H1 (cell line): ENCODE data around the gene POLH. TPM values are rescaled to one million over a fixed set of nuclear protein-coding genes. Genes with fewer than 3 reads are reported as not detected.

Experiments
- CTCF ChIA-PET: fragments of 300-600 bp; sonication (Branson Sonifier 250); formaldehyde crosslinking; loops from one replicate; lab custom pipeline; 2021; ENCODE audit not compliant: partially characterized antibody; lab: Charles Lee
- POLR2A ChIA-PET: fragments of 300-600 bp; sonication (Branson Sonifier 250); formaldehyde crosslinking; loops from one replicate; lab custom pipeline; 2021; ENCODE audit warnings: inconsistent platforms; ENCODE audit not compliant: partially characterized antibody; lab: Charles Lee
- DNase-seq, 2 experiments: peaks; one replicate each; pipeline versions ENCODE4 v3.0.0 to v3.0.0-alpha.2; 2010 to 2022; ENCODE audit warnings: low spot score in 2 of 2, low read depth in 1 of 2, mixed read lengths in 1 of 2
- FAIRE-seq: peaks from 2 replicates; lab custom pipeline; 2011; peaks lifted over from hg19 to GRCh38; lab: Jason Lieb, UNC
- H2AFZ ChIP-seq: 2 replicates; pipeline ENCODE4 v1.8.1; 2012; ENCODE audit warnings: low read length, inconsistent platforms
- H2AK5ac ChIP-seq: 2 replicates; pipeline ENCODE4 v1.6.1; 2013; ENCODE audit warnings: low read depth, low read length
- H2BK120ac ChIP-seq: replicated peaks from 2 replicates; pipeline ENCODE3; 2013; ENCODE audit warnings: low read depth, low read length, inconsistent platforms
- H2BK12ac ChIP-seq: 2 replicates; pipeline ENCODE4 v1.6.1; 2013; ENCODE audit warnings: low read depth, low read length
- H2BK15ac ChIP-seq: 2 replicates; pipeline ENCODE4 v1.6.1; 2013; ENCODE audit warnings: low read length
- H2BK20ac ChIP-seq: 2 replicates; pipeline ENCODE4 v1.6.1; 2013; ENCODE audit warnings: low read length
- H2BK5ac ChIP-seq: 2 replicates; pipeline ENCODE4 v1.6.1; 2013; ENCODE audit warnings: low read depth, low read length
- H3K14ac ChIP-seq: 2 replicates; pipeline ENCODE4 v1.6.1; 2013; ENCODE audit warnings: inconsistent platforms; ENCODE audit not compliant: insufficient read length
- H3K18ac ChIP-seq: 2 replicates; pipeline ENCODE4 v1.6.1; 2013; ENCODE audit warnings: low read length; ENCODE audit errors: extremely low read depth
- H3K23ac ChIP-seq: 2 replicates; pipeline ENCODE4 v1.6.1; 2013; ENCODE audit warnings: inconsistent platforms; ENCODE audit not compliant: insufficient read length
- H3K23me2 ChIP-seq: 2 replicates; pipeline ENCODE4 v1.6.1; 2013; ENCODE audit warnings: low read depth, low read length
- H3K27ac ChIP-seq: 2 replicates; pipeline ENCODE4 v1.6.1; 2011; ENCODE audit warnings: low read depth, low read length, inconsistent platforms
- H3K27me3 ChIP-seq, 4 experiments: replicated peaks in 1 of 4; 1 replicate in 1 of 4; 2 replicates in 3 of 4; pipeline versions ENCODE4 v1.6.1 to v1.8.1; 2011 to 2013; ENCODE audit warnings: low read length in 3 of 4, mild to moderate bottlenecking in 3 of 4, inconsistent platforms in 2 of 4, mixed read lengths in 2 of 4, moderate library complexity in 1 of 4; ENCODE audit not compliant: control insufficient read depth in 3 of 4, insufficient read depth in 3 of 4; ENCODE audit errors: extremely low read depth in 1 of 4
- H3K36me3 ChIP-seq, 4 experiments: 2 replicates each; pipeline versions ENCODE4 v1.6.1 to v1.8.1; 2011 to 2013; ENCODE audit warnings: mild to moderate bottlenecking in 4 of 4, low read length in 3 of 4, moderate library complexity in 2 of 4, control low read depth in 1 of 4, inconsistent platforms in 1 of 4; ENCODE audit not compliant: insufficient read depth in 4 of 4, control insufficient read depth in 2 of 4
- H3K4ac ChIP-seq: replicated peaks from 2 replicates; pipeline ENCODE3; 2013; ENCODE audit warnings: low read length, low read depth, mixed read lengths, inconsistent platforms; ENCODE audit not compliant: insufficient read length
- H3K4me1 ChIP-seq, 4 experiments: replicated peaks in 1 of 4; 1 replicate in 1 of 4; 2 replicates in 3 of 4; pipeline versions ENCODE4 v1.6.1 to v1.8.1; 2011 to 2013; ENCODE audit warnings: low read length in 3 of 4, inconsistent platforms in 2 of 4, mixed read lengths in 1 of 4; ENCODE audit not compliant: insufficient read depth in 4 of 4, control insufficient read depth in 3 of 4
- H3K4me2 ChIP-seq, 2 experiments: 2 replicates each; pipeline versions ENCODE4 v1.6.1 to v1.8.1; 2011 to 2013; ENCODE audit warnings: low read depth in 2 of 2, low read length in 2 of 2, control low read depth in 1 of 2, inconsistent platforms in 1 of 2, mild to moderate bottlenecking in 1 of 2; ENCODE audit not compliant: insufficient read depth in 1 of 2
- H3K4me3 ChIP-seq, 4 experiments: fragments of 200-600, 300-600 bp in 1 of 4; sonication (generic), shearing (Covaris generic), sonication (Bioruptor Twin) in 1 of 4; 2 replicates each; pipeline versions ENCODE4 v1.5.1 to v1.8.1; 2011 to 2016; ENCODE audit warnings: low read length in 4 of 4, low read depth in 3 of 4, control low read depth in 2 of 4, inconsistent platforms in 2 of 4, mild to moderate bottlenecking in 2 of 4, mixed read lengths in 1 of 4, moderate library complexity in 1 of 4; ENCODE audit not compliant: insufficient read depth in 2 of 4; ENCODE audit errors: extremely low read depth in 1 of 4
- H3K56ac ChIP-seq: replicated peaks from 2 replicates; pipeline ENCODE3; 2013; ENCODE audit warnings: low read depth, mild to moderate bottlenecking, mixed read lengths, low read length, inconsistent platforms; ENCODE audit not compliant: insufficient read length
- H3K79me1 ChIP-seq: 2 replicates; pipeline ENCODE4 v1.6.1; 2013; ENCODE audit warnings: low read depth, low read length, control low read depth
- H3K79me2 ChIP-seq, 2 experiments: 2 replicates each; pipeline versions ENCODE4 v1.6.1 to v1.8.1; 2012 to 2013; ENCODE audit warnings: low read length in 2 of 2, mild to moderate bottlenecking in 2 of 2, inconsistent platforms in 1 of 2; ENCODE audit not compliant: insufficient read depth in 2 of 2, control insufficient read depth in 1 of 2
- H3K9ac ChIP-seq, 4 experiments: replicated peaks in 1 of 4; 1 replicate in 1 of 4; 2 replicates in 3 of 4; pipeline versions ENCODE4 v1.6.1 to v1.8.1; 2011 to 2013; ENCODE audit warnings: low read depth in 3 of 4, low read length in 3 of 4, control low read depth in 2 of 4, mild to moderate bottlenecking in 2 of 4, moderate library complexity in 2 of 4, inconsistent platforms in 1 of 4; ENCODE audit errors: extremely low read depth in 1 of 4
- H3K9me3 ChIP-seq, 2 experiments: 2 replicates each; pipeline versions ENCODE4 v1.6.1 to v1.8.1; 2012 to 2013; ENCODE audit warnings: mild to moderate bottlenecking in 2 of 2, moderate library complexity in 2 of 2, control low read depth in 1 of 2, inconsistent platforms in 1 of 2, low read depth in 1 of 2, low read length in 1 of 2, mixed read lengths in 1 of 2; ENCODE audit not compliant: insufficient read depth in 2 of 2
- H4K20me1 ChIP-seq, 2 experiments: replicated peaks in 1 of 2; 2 replicates each; pipeline versions ENCODE3 to v1.8.1; 2011 to 2013; ENCODE audit warnings: inconsistent platforms in 2 of 2, low read length in 2 of 2, mild to moderate bottlenecking in 1 of 2; ENCODE audit not compliant: insufficient read depth in 2 of 2, control insufficient read depth in 1 of 2
- H4K5ac ChIP-seq: 2 replicates; pipeline ENCODE4 v1.6.1; 2013; ENCODE audit warnings: low read length, low read depth, mixed read lengths, inconsistent platforms; ENCODE audit not compliant: insufficient read length
- H4K8ac ChIP-seq: 2 replicates; pipeline ENCODE4 v1.8.0; 2013; ENCODE audit warnings: mild to moderate bottlenecking, moderate library complexity, low read length, inconsistent platforms; ENCODE audit not compliant: insufficient read depth; ENCODE audit errors: extremely low read depth
- H4K91ac ChIP-seq: replicated peaks from 2 replicates; pipeline ENCODE3; 2013; ENCODE audit warnings: low read length, mixed read lengths, inconsistent platforms; ENCODE audit not compliant: insufficient read length
- CTBP2 ChIP-seq: IDR thresholded peaks from 2 replicates; pipeline ENCODE4 v1.7.0; 2011; ENCODE audit warnings: borderline replicate concordance, mild to moderate bottlenecking, moderate library complexity, mixed read lengths, low read length; ENCODE audit not compliant: insufficient read depth, insufficient read length
- KDM4A ChIP-seq: IDR thresholded peaks from one replicate; pipeline ENCODE4 v1.7.1; 2012; ENCODE audit warnings: low read depth, mild to moderate bottlenecking, moderate library complexity, low read length, inconsistent platforms; ENCODE audit not compliant: severe bottlenecking
- POLR2A ChIP-seq, 2 experiments: IDR thresholded peaks; 1 replicate in 1 of 2; 2 replicates in 1 of 2; pipeline ENCODE4 v1.6.1; 2011; ENCODE audit warnings: low read depth in 2 of 2, low read length in 2 of 2, mild to moderate bottlenecking in 2 of 2; ENCODE audit errors: control extremely low read depth in 1 of 2
- RNF2 ChIP-seq: fragments of 200-900, 300-1000 bp; sonication (generic); IDR thresholded peaks from 2 replicates; pipeline ENCODE4 v1.7.1; 2016; ENCODE audit warnings: borderline replicate concordance, low read depth, mild to moderate bottlenecking, antibody characterized with exemption, low read length; ENCODE audit not compliant: poor library complexity, severe bottlenecking; ENCODE audit errors: missing control alignments
- SAP30 ChIP-seq: fragments of 300-600 bp; sonication (generic); IDR thresholded peaks from 2 replicates; pipeline ENCODE4 v1.7.1; 2012; ENCODE audit warnings: low read length, moderate library complexity, mild to moderate bottlenecking, inconsistent platforms; ENCODE audit not compliant: insufficient read depth, insufficient replicate concordance
- SP4 ChIP-seq: IDR thresholded peaks from 2 replicates; pipeline ENCODE4 v1.6.1; 2012; ENCODE audit warnings: low read length, inconsistent platforms
- TAF7 ChIP-seq: optimal IDR thresholded peaks from 2 replicates; pipeline ENCODE3; 2011; ENCODE audit warnings: low read depth, mild to moderate bottlenecking, inconsistent platforms, low read length, moderate library complexity, borderline replicate concordance
- WGBS, 2 experiments: shearing (Covaris generic) in 1 of 2; methylation state at CpG; one replicate each; pipeline versions ENCODE4 v1.1.6 to v1.1.7; 2013 to 2015; ENCODE audit warnings: low lambda C conversion rate in 2 of 2, mixed read lengths in 2 of 2, inconsistent platforms in 1 of 2, low coverage in 1 of 2, missing lambda C conversion rate in 1 of 2; ENCODE audit not compliant: insufficient replicate concordance in 2 of 2, insufficient coverage in 1 of 2, insufficient read length in 1 of 2; ENCODE audit errors: extremely low coverage in 1 of 2, missing lambda C conversion rate in 1 of 2; 5-methylcytosine and 5-hydroxymethylcytosine counted together
- long read RNA-seq, 2 experiments: library from RNA in 1 of 2; library from capped mRNA in 1 of 2; stranded (forward); transcript quantifications; one replicate each; pipeline ENCODE4 v2.0.0, GENCODE V29; 2021; ENCODE audit warnings: inconsistent platforms in 1 of 2
- polyA minus RNA-seq, 3 experiments: library from RNA; depleted of rRNA, polyadenylated mRNA; stranded (reverse); fragments of >200 nt; gene quantifications; 1 replicate in 2 of 3; 2 replicates in 1 of 3; pipeline ENCODE4 v1.2.3, GENCODE V29; 2011
- polyA plus RNA-seq, 7 experiments: library from polyadenylated mRNA; depleted of rRNA in 3 of 7; stranded (reverse) in 5 of 7; unstranded in 2 of 7; fragments of >200 nt in 5 of 7; fragments of 200-250 nt in 2 of 7; gene quantifications; 1 replicate in 5 of 7; 2 replicates in 1 of 7; 4 replicates in 1 of 7; pipeline versions ENCODE4 v1.2.1 to v1.2.3, GENCODE V29; 2011 to 2013; ENCODE audit warnings: missing spikeins in 2 of 7, mixed read lengths in 2 of 7
- total RNA-seq: library from RNA; stranded (reverse); fragmentation: NEBNext Ultra II Directional; extraction: Animal tissue kit (Norgen Biotek cat#: 25700); gene quantifications from 2 replicates; pipeline ENCODE4 v1.2.1, GENCODE V29; 2021

The POLH gene
- 11.3 and 12.4 TPM in 2 replicates for total RNA-seq
- 3.8 and 5.8 TPM in 2 replicates for polyA plus RNA-seq (2011; rRNA removed)
- 4.9 TPM for polyA plus RNA-seq (2011; cell fraction: cytosol; rRNA removed)
- polyA plus RNA-seq (2011; cell fraction: nucleus; rRNA removed) = 5.2 TPM
- 7.0 to 16.1 TPM (median 8.4 TPM) in 4 replicates for polyA plus RNA-seq (2012, experiment 1 of 2)
- 2.7 TPM for polyA plus RNA-seq (2012, experiment 2 of 2)
- polyA plus RNA-seq (2013, experiment 1 of 2) = 2.4 TPM
- 2.7 TPM for polyA plus RNA-seq (2013, experiment 2 of 2)
- 10.0 and 22.0 TPM in 2 replicates for polyA minus RNA-seq (2011; rRNA and poly(A)+ RNA removed)
- polyA minus RNA-seq (2011; cell fraction: cytosol; rRNA and poly(A)+ RNA removed) = 5.9 TPM
- polyA minus RNA-seq (2011; cell fraction: nucleus; rRNA and poly(A)+ RNA removed) = 12.7 TPM
- long read RNA-seq, experiment 1, partial matches to known transcripts = 1 of 4 reads
- long read RNA-seq, experiment 1, other reads (novel, unspliced or antisense) = 3 of 4 reads
- long read RNA-seq, experiment 2, partial matches to known transcripts = 0 of 2 reads
- long read RNA-seq, experiment 2, other reads (novel, unspliced or antisense) = 1 of 2 reads

- Histone ChIP-seq H3K4me2 (peak within 1 kb of the TSS; percentile 76 to 93), H4K91ac (peak within 1 kb of the TSS; percentile 95), H3K14ac (no peak within 1 kb of the TSS), H3K4ac (peak within 1 kb of the TSS; percentile 72), H3K56ac (peak within 1 kb of the TSS; percentile 84), H3K23me2 (peaks cover 3% of the 10 kb centered on the region; the same call in 1 of the 2 replicates), H2BK5ac (peak within 1 kb of the TSS; percentile 93), H3K23ac (no peak within 1 kb of the TSS), H3K4me3 (peak within 1 kb of the TSS; percentile 76 to 96 (median 82)), H3K36me3 (peaks cover 3 to 24% (median 20%) of the 10 kb centered on the region in 4 experiments), H2BK20ac (no peak within 1 kb of the TSS), H4K5ac (peak within 1 kb of the TSS; percentile 90), H3K27me3 (no peaks in the 10 kb centered on the region), H3K79me2 (peaks cover 5 to 65% of the 10 kb centered on the region in 2 experiments), H3K18ac (peak within 1 kb of the TSS; percentile 98), H2AK5ac (no peak within 1 kb of the TSS), H2AFZ (peak within 1 kb of the TSS; percentile 98; the same call in 1 of the 2 replicates), H3K9ac (peak within 1 kb of the TSS; percentile 50 to 81 (median 66)), H2BK15ac (peak within 1 kb of the TSS; percentile 99; the same call in 1 of the 2 replicates), H2BK12ac (peak within 1 kb of the TSS; percentile 89; the same call in 1 of the 2 replicates), H3K4me1 (peaks cover 0 to 3% (median 0%) of the 10 kb centered on the region in 4 experiments; a peak in 2 of 7 replicates), H4K20me1 (peaks cover 2 to 3% of the 10 kb centered on the region in 2 experiments), H2BK120ac (peak within 1 kb of the TSS; percentile 82), H3K79me1 (peaks cover 5% of the 10 kb centered on the region), H4K8ac (peak within 1 kb of the TSS; percentile 81), H3K27ac (peak within 1 kb of the TSS; percentile 23; the same call in 1 of the 2 replicates), H3K9me3 (no peaks in the 10 kb centered on the region)
- 2% methylated on average over 51 of the region's 76 CpGs; no CpG with 5 or more reads in 1 of the 2 experiments for WGBS, 2 experiments
- DNase-seq = peak; percentile 68 to 93
- POLR2A ChIA-PET = interaction anchor here (0.8 to 4.0 kb wide), 13 partner anchors 12 to 149 kb away, joined by 3 to 16 read pairs (median 3); partner anchors contain the start of genes ABCC10, GTPBP2 and LRRC73
- no peak for FAIRE-seq
- CTCF ChIA-PET = interaction anchor here (1.1 to 1.7 kb wide), 2 partner anchors 9 to 46 kb away, joined by 4 read pairs; no protein-coding TSS in a partner anchor
- peak; percentile 98 for TF ChIP-seq KDM4A
- no peak for TF ChIP-seq SP4
- TF ChIP-seq RNF2 = peak; percentile 8
- peak; percentile 92 for TF ChIP-seq SAP30
- peak in 1 of 2 experiments; percentile 68; a peak in 2 of 3 replicates for TF ChIP-seq POLR2A (IDR thresholded peaks at IDR 0.05; ENCODE audit: control extremely low read depth in 1 of 2, low read depth in 2 of 2, low read length in 2 of 2)
- TF ChIP-seq TAF7 = peak; percentile 19
- TF ChIP-seq CTBP2 = peak; percentile 20
These were observed at the start of gene POLH, which contains the start of gene XPO5 for GRCh38 chr6:43575772-43576551. Gene POLH, plus strand, starts transcription at chr6:43576185. Its CDS starts 6,135 bp downstream, at chr6:43582320. Gene XPO5, minus strand, starts transcription at chr6:43576038. Its CDS starts 174 bp downstream, at chr6:43575864.
